Suppressor macrophage (primary cell): ENCODE results near the gene MAGI2.
A peak's percentile ranks its signal among the peaks of the same experiment; 100 is the strongest.

Experiments used
- DNase-seq, 4 experiments: peaks; one replicate each; pipeline ENCODE4 v3.0.0-alpha.2; 2020 to 2022
- total RNA-seq, 17 experiments: gene quantifications; one replicate each; lab custom pipeline; 2026; ENCODE audit warnings: mixed read lengths in 6 of 17, inconsistent platforms in 3 of 17; lab: John Stamatoyannopoulos, UW

The MAGI2 gene
- 0.25 to 14.3 (median 0.66) reads per million in 17 experiments for total RNA-seq

DNA sequence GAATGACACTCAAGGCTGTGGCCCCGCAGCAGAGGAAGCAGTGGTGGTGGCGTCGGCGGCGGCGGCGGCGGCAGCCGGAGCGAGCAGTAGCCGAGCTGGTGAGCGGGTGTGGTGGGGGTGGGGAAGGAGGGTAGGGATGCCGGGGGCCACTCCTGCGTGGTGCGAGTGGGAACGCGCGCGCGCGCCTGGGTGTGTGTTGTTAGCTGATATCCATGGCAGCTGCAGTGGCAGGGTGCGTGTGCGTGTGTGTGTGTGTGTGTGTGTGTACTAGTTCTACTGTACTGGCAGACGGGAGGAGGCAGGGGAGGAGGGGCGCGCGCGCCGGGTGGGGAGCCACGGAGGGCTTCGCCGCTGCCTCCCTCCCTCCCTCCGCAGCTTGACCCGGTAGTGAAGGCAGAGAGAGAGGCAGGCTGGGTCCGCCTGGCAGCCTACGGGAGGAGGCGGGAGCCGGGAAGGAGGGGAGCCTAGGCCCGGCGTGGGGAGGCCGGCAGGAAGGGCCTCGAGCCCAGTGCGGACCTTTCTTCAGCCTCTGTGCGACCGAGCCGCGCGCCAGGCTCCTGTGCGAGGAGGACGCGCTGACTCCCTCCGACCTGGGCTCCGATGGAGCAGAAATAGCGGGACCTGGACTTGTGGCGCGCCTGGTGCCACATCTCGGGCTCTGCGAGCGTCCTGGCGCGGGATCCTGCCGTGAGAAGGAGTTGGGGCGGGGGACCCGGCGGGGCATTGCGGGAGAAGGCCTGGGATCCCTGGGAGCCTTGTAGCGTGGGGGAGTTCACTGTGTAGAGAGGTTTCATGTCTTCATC is at the start of gene MAGI2:
MAGI2 (minus strand) TSS at position 110 of the 803 bp plus-strand sequence. CDS start 347 bp downstream, outside the sequence.
- peak; percentile 25 to 48 (median 37) for DNase-seq

- no peak for DNase-seq
Observed at GRCh38 chr7:79502151-79502550, 48.7 kb upstream of the MAGI2 start.

DNA sequence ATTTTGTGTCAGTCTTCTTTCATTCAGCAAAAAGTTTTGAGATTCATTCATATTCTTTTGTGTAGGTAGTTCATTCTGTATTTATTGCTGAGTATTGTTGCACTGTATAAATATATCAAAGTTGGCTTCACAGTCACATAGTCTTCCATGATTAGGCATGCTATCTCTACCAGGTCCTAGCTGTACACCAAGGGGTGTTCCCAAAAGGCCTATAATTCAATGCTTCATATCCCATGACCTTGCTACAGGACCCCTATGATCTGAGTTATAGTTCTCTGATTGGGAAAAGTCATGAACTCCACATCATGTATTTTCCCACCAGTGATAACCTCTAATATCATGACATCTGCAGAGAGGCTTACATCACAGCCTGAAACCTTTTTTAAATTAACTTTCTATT is 47.3 kb upstream of the MAGI2 start:
- DNase-seq, result no peak

DNA sequence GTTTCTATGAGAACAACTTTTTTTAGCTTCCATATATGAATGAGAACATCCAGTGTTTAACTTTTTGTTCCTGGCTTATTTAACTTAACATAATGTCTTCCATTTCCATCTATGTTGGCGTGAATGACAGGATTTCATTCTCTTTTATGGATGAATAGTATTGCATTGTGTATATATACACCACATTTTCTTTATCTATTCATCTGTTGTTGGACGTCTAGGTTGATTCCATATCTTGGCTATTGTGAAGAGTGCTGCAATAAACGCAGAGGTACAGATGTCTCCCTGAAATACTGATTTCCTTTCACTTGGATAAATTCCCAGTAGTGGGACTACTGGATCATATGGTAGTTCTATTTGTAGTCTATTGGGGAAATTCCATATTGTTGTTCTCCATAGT is 44.3 kb upstream of the MAGI2 start:
- no peak for DNase-seq

DNA sequence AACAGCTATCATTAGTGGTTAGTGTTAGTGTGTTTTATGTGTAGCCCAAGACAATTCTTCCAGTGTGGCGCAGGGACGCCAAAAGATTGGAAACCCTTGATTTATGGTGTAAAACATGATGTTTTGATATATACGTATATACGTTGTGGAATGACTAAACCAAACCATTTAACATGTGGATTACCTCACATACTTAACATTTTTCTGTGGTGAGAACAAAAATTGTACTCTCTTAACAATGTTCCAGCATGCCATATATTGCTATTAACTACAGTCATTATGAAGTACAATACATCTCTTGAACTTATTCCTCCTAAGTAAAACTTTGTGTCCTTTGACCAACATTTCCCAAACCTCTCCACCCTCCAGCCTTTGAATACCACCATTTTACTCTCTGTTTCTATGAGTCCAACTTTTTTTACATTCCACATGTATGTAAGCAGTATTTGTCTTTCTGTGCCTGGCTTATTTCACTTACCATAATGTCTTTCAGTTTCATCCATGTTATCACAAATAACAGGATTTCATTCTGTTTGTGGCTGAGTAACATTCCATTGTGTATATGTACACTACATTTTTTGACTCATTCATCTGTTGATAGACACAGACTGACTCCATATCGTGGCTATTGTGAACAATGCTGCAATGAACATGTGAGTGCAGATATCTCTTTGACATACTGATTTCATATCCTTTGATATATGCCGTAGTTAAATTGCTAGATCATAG is 42.2 kb upstream of the MAGI2 start:
- DNase-seq, result no peak

DNA sequence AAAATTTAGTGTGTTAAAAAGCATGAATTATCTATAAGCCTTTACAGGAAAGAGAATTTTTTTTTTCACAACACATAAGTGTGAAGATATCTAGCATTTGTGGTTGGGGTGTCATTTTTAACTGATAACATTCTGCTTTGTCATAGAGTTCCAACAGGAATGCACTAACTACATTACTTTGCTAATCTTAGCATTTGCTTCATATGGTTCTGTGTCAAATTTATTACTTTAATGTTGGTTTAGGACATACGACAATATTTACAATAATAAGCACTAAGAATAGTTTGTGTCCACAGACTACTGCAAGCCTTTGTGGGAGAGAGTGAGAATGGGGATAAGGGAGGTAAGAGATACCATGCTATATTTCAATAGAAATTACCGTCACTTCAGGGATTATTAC is 40.6 kb upstream of the MAGI2 start:
- DNase-seq, result no peak

- no peak for DNase-seq
Observed at GRCh38 chr7:79489371-79489770, 35.9 kb upstream of the MAGI2 start.

DNA sequence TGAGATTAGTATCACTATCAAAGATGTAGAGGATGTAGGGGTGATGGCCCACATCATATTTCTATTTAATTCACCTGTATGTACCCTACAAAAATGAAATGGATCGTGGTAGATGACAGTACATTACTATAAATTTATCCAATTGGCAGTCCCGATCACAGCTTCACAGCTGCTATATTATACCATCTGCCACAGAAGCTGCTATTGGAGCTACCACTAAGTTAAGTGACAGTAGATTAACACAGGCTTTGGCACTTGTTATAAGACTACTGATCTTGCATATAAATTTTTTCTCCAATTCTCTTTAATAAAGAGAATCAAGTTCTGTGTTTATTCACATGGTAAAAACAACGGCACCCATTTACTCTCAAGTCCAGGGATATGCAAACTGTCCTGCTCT is 24.9 kb upstream of the MAGI2 start:
- no peak for DNase-seq

GRCh38 chr7:79475455-79475854 is 22.0 kb upstream of the MAGI2 start:
- no peak for DNase-seq

DNA sequence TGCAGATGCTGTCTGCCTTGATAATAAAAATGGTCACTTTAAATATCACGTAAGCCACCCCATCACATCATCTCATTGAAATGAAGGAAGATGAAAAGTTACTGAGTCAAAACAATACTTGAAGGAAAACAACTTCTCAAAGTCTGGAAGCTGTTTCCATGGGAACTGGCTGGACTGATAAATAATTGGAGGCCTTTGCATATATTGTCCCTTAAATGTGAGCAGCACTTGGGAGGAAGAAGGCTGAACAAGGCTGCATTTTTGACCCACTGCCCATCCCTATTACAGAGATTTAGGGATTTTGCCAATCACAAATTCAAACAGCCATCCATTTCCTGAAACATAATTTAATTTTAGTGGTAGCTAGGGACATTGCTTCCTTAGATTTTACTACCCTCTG is 18.2 kb upstream of the MAGI2 start:
- no peak for DNase-seq

DNA sequence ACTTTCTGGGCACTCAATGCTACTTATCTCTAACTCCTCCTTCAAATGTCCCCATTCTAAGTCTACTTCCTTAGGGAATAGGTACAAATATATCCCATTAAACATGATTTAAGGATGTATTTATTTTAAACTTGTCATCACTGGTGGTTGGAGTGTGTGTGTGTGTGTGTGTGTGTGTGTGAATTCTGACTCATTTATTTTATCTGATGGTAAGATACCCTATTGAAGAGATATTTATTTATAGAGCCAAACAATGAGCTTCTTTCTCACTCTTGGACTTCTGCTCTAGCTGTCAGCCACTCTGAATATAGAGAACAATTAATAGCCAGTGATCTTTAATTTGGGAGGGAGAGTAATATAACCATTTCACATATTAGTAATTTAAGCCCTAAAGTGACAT is 17.8 kb upstream of the MAGI2 start:
- DNase-seq, result no peak

- DNase-seq, result peak in 2 of 4 experiments; percentile 35 to 50
Observed at GRCh38 chr7:79465551-79465950, 12.1 kb upstream of the MAGI2 start.

- no peak for DNase-seq
Observed at GRCh38 chr7:79464051-79464450, 10.6 kb upstream of the MAGI2 start.

DNA sequence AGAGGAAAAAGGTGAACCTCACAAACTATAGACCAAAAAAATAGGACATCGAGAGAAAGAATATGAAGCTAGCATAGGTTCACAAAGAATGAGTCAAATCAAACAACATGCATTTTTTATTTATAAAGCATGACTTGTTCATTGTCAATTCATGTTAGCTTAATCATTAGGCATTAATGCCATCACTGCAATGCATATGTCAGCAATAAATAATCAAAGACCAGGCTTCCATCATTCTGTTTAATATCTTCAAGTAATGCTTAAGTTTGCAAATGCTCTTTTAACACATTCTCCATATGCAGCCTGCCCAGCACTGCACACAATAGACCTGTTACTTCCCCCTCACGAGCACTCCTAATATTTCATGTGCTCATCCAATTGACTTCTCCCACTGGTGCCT is 8.9 kb upstream of the MAGI2 start:
- DNase-seq, result no peak

DNA sequence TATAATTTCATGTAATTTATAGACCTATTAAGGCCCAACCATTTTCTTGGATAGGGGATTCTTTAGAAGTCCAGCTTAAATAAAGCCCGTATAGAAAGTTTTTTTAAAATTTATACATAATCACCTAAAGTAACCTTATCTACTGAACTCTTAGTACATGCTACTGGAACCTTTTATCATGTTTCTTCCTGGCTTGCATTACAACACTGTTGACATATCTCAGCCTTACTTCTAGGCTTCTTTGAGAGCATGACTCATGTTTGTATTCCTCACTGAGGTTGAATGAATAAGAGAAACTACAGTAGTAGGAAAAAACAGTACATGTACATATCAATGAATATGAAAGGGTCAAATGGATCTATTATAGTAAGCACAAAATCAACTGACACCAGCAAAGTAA is 8.2 kb upstream of the MAGI2 start:
- DNase-seq, result peak in 1 of 4 experiments; percentile 7

DNA sequence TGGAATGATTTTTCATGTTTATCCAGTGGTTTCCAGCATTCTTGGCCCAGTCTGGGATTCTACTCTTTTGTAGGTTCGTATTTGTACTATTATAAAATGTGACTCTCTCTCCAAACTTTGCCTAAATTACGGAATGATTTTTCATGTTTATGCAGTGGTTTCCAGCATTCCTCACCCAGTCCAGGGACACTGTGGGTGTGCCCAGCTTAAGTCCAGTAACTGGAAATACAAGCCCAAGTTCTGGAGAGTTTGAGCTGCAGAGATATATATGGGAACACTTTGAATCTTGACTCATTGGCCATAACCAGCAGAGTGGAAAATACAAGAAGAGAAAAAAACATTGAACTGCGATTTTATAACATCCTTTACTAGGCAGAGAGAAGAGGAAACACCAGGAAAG is 5.9 kb upstream of the MAGI2 start:
- no peak for DNase-seq

DNA sequence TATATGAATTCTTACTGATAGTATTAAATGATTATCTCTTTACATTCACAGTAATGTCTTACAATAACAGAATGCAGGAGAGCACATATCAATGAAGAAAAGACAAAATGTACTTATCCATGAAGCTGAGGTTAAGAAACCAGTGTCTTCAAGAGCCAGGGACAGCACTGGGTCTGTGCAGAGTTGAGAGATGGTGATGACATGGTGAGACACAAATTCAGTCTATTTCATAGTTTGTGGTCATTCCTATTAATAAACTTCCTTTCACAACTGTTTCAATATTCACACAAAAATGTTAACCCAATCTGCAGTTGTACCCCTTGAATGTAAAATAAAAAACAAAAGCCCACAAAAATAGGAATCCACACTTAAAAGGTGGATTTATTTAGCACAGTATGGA is 5.3 kb upstream of the MAGI2 start:
- DNase-seq, result peak in 1 of 4 experiments; percentile 20

- DNase-seq, result no peak
Observed at GRCh38 chr7:79455173-79455790, 1.8 kb upstream of the MAGI2 start.

DNA sequence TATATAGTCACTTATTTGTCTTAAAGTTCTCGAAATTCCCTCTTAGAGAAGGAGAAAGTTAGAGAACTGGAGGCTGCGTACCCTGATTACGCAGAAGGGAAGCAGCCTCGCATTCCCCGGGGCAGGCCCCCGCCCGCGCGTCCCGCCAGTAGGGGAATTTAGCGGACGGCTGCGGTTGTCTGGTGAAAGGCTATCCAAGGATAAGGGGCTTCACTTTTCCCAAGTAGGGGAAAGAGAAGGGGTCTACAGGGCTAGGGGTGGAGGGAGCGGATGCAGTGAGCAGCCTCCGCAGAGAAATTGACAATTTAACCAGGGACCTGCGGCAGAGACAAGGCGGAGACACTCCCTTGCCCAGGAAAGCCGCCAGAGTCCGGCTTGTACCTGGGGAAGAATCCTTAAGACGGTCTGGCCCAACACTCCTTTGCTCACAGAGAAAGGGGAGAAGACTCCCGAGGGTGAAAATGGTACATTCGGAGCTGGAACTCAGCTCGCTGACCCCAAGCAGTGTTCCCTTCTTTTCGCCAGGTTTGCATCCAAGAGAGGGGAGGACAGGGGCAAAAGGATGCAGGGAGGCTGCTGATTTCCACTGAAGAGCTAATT is 994 bp upstream of the MAGI2 start:
- peak; percentile 9 to 55 (median 39) for DNase-seq

DNA sequence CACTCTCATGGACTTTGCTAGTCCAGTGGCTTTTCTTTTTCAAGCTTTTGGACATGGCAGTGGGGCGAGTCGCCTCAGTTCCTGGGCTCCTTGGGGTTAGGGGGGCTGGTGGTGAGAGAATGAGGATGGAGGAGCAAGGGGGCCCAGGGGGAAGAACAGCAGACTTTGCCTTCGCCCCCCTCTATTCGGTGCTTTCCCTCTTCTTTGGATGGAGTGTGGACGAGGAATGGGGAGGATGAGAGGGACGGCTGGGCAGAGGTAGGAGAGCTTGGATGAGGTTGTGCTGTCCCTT is 255 bp downstream of the MAGI2 start:
- no peak for DNase-seq

GRCh38 chr7:79452495-79453265 is 787 bp downstream of the MAGI2 start:
- DNase-seq, result peak in 1 of 4 experiments; percentile 2

DNA sequence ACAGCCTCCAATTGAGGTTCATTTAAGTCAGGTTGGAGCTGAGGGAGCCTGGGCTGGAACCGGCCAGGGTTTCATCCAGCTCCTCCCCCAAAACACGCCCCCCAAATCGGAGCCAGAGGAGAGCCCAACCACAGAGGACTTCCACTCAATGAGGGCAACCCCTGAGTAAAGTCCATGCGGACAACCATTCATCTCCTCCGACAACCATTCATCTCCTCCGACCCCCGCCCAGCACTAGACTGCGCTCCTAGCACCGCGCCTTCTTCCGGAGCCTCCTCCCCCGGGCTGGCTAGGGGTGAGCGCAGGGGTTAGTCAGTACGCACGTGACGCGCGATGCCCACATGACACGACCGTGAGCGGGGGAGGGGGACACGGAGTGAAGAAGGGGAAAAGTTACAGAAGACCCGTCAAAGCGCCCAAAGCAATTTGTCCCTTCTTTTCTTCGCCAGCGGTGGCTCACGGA is 1.4 kb downstream of the MAGI2 start:
- peak; percentile 44 to 60 (median 58) for DNase-seq
